DND-41 (cell line): ENCODE data around the gene SLC16A11.

Source experiments
- ATAC-seq: fragments of 200-7000 bp; cut with Tn5 transposase; 3 replicates; pipeline ENCODE4 v1.9.1; 2021; ENCODE audit warnings: low read depth; ENCODE audit not compliant: insufficient read depth
- DNase-seq: peaks from one replicate; pipeline ENCODE4 v3.0.0-alpha.2; 2020
- H2AFZ ChIP-seq: 2 replicates; pipeline ENCODE4 v1.6.0; 2012; ENCODE audit warnings: low read depth, low read length
- H3K27ac ChIP-seq: 2 replicates; pipeline ENCODE4 v1.5.1; 2012; ENCODE audit warnings: low read length, inconsistent platforms
- H3K27me3 ChIP-seq: fragments of 200-600 bp; sonication (generic); 2 replicates; pipeline ENCODE4 v1.6.0; 2012; ENCODE audit warnings: low read length, mild to moderate bottlenecking, inconsistent platforms; ENCODE audit not compliant: insufficient read depth, poor library complexity
- H3K36me3 ChIP-seq: 2 replicates; pipeline ENCODE4 v1.5.1; 2012; ENCODE audit warnings: low read length, inconsistent platforms; ENCODE audit not compliant: insufficient read depth
- H3K4me1 ChIP-seq: 2 replicates; pipeline ENCODE4 v1.5.1; 2012; ENCODE audit warnings: mild to moderate bottlenecking, low read length; ENCODE audit not compliant: insufficient read depth
- H3K4me2 ChIP-seq: 2 replicates; pipeline ENCODE4 v1.6.0; 2012; ENCODE audit warnings: mild to moderate bottlenecking, moderate library complexity, low read length, inconsistent platforms; ENCODE audit not compliant: insufficient read depth
- H3K4me3 ChIP-seq, 2 experiments: fragments of 200-600 bp in 1 of 2; shearing (Covaris generic) in 1 of 2; 2 replicates each; pipeline ENCODE4 v1.5.1; 2012 to 2016; ENCODE audit warnings: inconsistent platforms in 2 of 2, low read length in 2 of 2, mild to moderate bottlenecking in 2 of 2, low read depth in 1 of 2, moderate library complexity in 1 of 2
- H3K79me2 ChIP-seq: 2 replicates; pipeline ENCODE4 v1.6.0; 2012; ENCODE audit warnings: low read length, inconsistent platforms; ENCODE audit not compliant: insufficient read depth
- H3K9ac ChIP-seq: 2 replicates; pipeline ENCODE4 v1.6.0; 2012; ENCODE audit warnings: low read depth, mild to moderate bottlenecking, inconsistent platforms, low read length, moderate library complexity
- H3K9me3 ChIP-seq: 2 replicates; pipeline ENCODE4 v1.5.1; 2012; ENCODE audit warnings: low read length, moderate library complexity, mild to moderate bottlenecking, inconsistent platforms; ENCODE audit not compliant: insufficient read depth, severe bottlenecking
- H4K20me1 ChIP-seq: 2 replicates; pipeline ENCODE4 v1.6.0; 2012; ENCODE audit warnings: low read length; ENCODE audit not compliant: insufficient read depth
- CTCF ChIP-seq: IDR thresholded peaks from 2 replicates; pipeline ENCODE4 v1.5.1; 2012; ENCODE audit warnings: borderline replicate concordance, low read length, moderate library complexity, mild to moderate bottlenecking; ENCODE audit not compliant: poor library complexity, severe bottlenecking; ENCODE audit errors: extremely low read depth
- EZH2 ChIP-seq: IDR thresholded peaks from 3 replicates; pipeline ENCODE4 v1.6.1; 2012; ENCODE audit warnings: borderline replicate concordance, low read depth, mild to moderate bottlenecking, moderate library complexity, low read length, inconsistent platforms; ENCODE audit not compliant: severe bottlenecking

The SLC16A11 gene

DNA sequence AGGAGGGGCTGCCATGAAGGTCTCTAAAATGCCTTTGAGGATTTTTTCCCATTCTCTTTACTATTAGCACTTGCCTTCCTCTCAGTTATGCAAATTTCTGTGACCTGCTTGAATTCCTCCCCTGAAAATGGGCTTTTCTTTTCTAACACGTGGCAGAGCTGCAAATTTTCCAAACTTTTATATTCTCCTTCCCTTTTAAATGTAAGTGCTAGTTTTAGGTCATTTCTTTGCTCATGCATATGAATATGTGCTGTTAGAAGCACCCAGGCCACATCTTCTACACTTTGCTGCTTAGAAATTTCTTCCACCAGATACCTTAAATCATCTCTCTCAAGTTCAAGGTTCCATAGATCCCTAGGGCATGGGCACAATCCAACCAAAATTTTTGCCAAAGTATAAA is 24.4 kb upstream of the SLC16A11 start:
- Histone ChIP-seq H3K4me2 (no peak overlapping the region), H2AFZ (no peak overlapping the region), H3K9me3 (peaks cover 4% of the 10 kb centered on the region), H4K20me1 (no peaks in the 10 kb centered on the region), H3K4me3 (no peak overlapping the region), H3K27ac (no peak overlapping the region), H3K9ac (no peak overlapping the region), H3K36me3 (no peaks in the 10 kb centered on the region), H3K27me3 (peaks cover 7% of the 10 kb centered on the region), H3K4me1 (no peaks in the 10 kb centered on the region), H3K79me2 (no peaks in the 10 kb centered on the region)
- TF ChIP-seq EZH2 = no peak
- no peak for TF ChIP-seq CTCF
- DNase-seq = no peak
- no peak for ATAC-seq

DNA sequence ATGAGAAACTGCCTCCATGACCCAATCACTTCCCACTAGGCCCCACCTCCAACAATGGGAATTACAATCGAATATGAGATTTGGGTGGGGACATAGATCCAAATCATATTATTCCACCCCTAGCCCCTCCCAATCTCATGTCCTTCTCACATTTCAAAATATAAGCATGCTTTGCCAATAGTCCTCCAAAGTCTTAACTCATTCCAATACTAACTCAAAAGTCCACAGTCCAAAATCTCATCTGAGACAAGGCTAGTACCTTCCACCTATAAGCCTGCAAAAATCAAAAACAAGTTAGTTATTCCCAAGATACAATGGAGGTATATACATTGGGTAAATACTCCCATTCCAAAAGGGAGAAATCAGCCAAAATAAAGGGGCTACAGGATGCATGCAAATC is 23.3 kb upstream of the SLC16A11 start:
- no peak overlapping the region for H3K4me2 ChIP-seq
- H3K4me1 ChIP-seq = no peaks in the 10 kb centered on the region
- H3K9ac ChIP-seq = no peak overlapping the region
- no peaks in the 10 kb centered on the region for H4K20me1 ChIP-seq
- no peak for ATAC-seq
- TF ChIP-seq CTCF (no peak), EZH2 (no peak)
- H3K36me3 ChIP-seq = no peaks in the 10 kb centered on the region
- H2AFZ ChIP-seq = no peak overlapping the region
- H3K9me3 ChIP-seq = peaks cover 4% of the 10 kb centered on the region
- H3K27me3 ChIP-seq = peaks cover 7% of the 10 kb centered on the region
- no peak for DNase-seq
- H3K79me2 ChIP-seq = no peaks in the 10 kb centered on the region
- H3K27ac ChIP-seq = no peak overlapping the region
- H3K4me3 ChIP-seq = no peak overlapping the region

DNA sequence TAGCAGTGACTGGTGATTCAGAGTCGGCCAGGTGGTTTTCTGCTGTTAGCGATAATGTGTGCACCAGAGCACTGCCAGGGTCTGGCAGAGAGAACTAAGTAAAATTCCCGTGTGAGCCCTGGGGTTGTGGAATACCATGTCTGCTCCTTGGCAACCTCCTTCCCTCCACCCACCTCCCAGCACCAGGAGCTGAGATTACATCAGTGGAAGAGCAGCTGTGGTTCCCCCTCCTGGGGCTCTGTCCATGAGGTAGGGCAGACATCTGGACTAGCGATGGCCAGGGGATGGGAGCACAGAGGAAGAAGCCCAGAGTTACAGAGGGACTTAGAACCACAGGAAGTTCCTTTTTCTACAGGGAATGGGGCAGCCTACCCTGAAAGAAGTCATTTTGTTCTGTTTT is 20.4 kb upstream of the SLC16A11 start:
- Histone ChIP-seq H3K36me3 (no peaks in the 10 kb centered on the region), H2AFZ (no peak overlapping the region), H3K27ac (no peak overlapping the region), H3K27me3 (peaks cover 5% of the 10 kb centered on the region), H4K20me1 (no peaks in the 10 kb centered on the region), H3K4me1 (no peaks in the 10 kb centered on the region), H3K4me3 (no peak overlapping the region), H3K79me2 (no peaks in the 10 kb centered on the region), H3K4me2 (no peak overlapping the region), H3K9me3 (peaks cover 4% of the 10 kb centered on the region), H3K9ac (no peak overlapping the region)
- ATAC-seq = no peak
- DNase-seq = no peak
- TF ChIP-seq EZH2 = no peak

DNA sequence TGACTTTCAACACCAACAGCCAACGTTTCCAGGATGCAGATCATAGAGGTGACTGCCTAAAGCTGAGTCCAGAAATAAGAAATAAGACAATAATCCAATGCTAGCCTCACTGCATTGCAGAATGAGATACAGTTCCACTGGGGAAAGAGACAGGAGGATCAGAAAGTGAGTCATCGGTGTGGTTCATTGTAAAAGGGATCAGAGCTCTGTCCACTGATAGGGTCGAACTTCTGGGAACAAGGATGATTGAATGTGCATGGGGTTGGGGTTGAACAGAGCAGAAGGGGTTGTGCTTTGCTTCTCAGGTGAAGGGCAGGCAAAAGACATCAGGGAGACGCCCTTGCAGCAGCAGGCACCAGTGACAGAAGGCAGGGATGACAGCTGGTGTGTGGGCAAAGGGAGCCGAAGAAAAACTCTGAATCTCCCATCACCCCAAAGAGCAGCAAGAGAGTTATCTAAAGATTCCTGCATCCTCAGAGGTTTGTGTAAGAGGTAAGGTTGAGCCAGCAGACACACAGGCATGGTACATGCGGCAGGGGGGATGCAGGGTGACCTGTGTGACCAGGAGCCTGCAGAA is 19.7 kb upstream of the SLC16A11 start:
- no peak for ATAC-seq
- Histone ChIP-seq H4K20me1 (no peaks in the 10 kb centered on the region), H3K4me3 (no peak overlapping the region), H3K27ac (no peak overlapping the region), H2AFZ (no peak overlapping the region), H3K36me3 (no peaks in the 10 kb centered on the region), H3K9ac (no peak overlapping the region), H3K27me3 (peaks cover 7% of the 10 kb centered on the region), H3K4me1 (no peaks in the 10 kb centered on the region), H3K4me2 (no peak overlapping the region), H3K9me3 (peaks cover 4% of the 10 kb centered on the region), H3K79me2 (no peaks in the 10 kb centered on the region)
- no peak for TF ChIP-seq EZH2
- TF ChIP-seq CTCF = no peak
- DNase-seq = no peak
